Left ventricle myocardium inferior (tissue), 1 donor: ENCODE measurements around the gene TPO. TPM values are rescaled to one million over a fixed set of nuclear protein-coding genes. Genes with fewer than 3 reads are reported as not detected.
A peak's percentile ranks its signal among the peaks of the same experiment; 100 is the strongest.
"Not testable (repeated sequence)": the region's sequence is repeated elsewhere in the genome, so short reads cannot be mapped to it uniquely, and the experiment has no call there.

Experiments used
- DNase-seq: peaks from one replicate; pipeline ENCODE4 v3.0.0-alpha.2; 2020
- H3K27ac ChIP-seq: fragments of 200-600 bp; replicated peaks from 2 replicates; pipeline ENCODE4 v1.8.0; 2021
- H3K27me3 ChIP-seq: fragments of 200-600 bp; 2 replicates; pipeline ENCODE4 v1.8.0; 2021; ENCODE audit warnings: low read depth
- H3K36me3 ChIP-seq: fragments of 200-600 bp; 2 replicates; pipeline ENCODE4 v1.8.0; 2021
- H3K4me1 ChIP-seq: fragments of 200-600 bp; 2 replicates; pipeline ENCODE4 v1.8.0; 2021
- H3K4me3 ChIP-seq: fragments of 200-600 bp; 2 replicates; pipeline ENCODE4 v1.8.0; 2021; ENCODE audit warnings: mild to moderate bottlenecking, moderate library complexity
- H3K9me3 ChIP-seq: fragments of 200-600 bp; replicated peaks from 2 replicates; pipeline ENCODE4 v1.8.0; 2021
- intact Hi-C: fragments of 100-400 bp; cut with micrococcal nuclease; formaldehyde crosslinking; loops from one replicate; pipeline ENCODE4 v1.11.0; 2022
- total RNA-seq: library from RNA; stranded (reverse); fragmentation: NEBNext Ultra II Directional; extraction: Animal tissue kit (Norgen Biotek cat#: 25700); gene quantifications from one replicate; pipeline ENCODE4 v1.2.1, GENCODE V29; 2021
- TF ChIP-seq, protein P1 (sequence below): fragments of 200-600 bp; IDR thresholded peaks from 2 replicates; pipeline ENCODE4 v1.8.0; 2021; ENCODE audit warnings: antibody characterized with exemption, mild to moderate bottlenecking, borderline replicate concordance
- donor health status: DM: no; HTN: yes; CAD: no; lungs with severe emphysema.

TPO gene
- total RNA-seq, 1 donor from 2014 or later = 7.1 TPM

DNA sequence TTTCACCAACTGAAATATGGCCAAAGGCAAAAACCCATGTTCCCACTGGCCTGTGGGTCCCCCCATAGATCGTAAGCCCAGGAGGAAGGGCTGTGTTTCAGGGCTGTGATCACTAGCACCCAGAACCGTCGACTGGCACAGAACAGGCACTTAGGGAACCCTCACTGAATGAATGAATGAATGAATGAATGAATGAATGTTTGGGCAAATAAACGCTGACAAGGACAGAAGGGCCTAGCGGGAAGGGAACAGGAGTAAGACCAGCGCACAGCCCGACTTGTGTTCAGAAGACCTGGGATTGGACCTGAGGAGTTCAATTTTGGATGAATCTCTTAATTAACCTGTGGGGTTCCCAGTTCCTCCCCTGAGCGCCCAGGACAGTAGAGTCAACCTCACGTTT, 76.2 kb downstream of the TPO start:
- Histone ChIP-seq H3K4me1 (peaks cover 8% of the 10 kb centered on the region), H3K27me3 (peaks cover 22% of the 10 kb centered on the region), H3K36me3 (no peaks in the 10 kb centered on the region), H3K4me3 (no peak overlapping the region), H3K9me3 (no peaks in the 10 kb centered on the region), H3K27ac (no peak overlapping the region)
- TF ChIP-seq, protein P1, sequence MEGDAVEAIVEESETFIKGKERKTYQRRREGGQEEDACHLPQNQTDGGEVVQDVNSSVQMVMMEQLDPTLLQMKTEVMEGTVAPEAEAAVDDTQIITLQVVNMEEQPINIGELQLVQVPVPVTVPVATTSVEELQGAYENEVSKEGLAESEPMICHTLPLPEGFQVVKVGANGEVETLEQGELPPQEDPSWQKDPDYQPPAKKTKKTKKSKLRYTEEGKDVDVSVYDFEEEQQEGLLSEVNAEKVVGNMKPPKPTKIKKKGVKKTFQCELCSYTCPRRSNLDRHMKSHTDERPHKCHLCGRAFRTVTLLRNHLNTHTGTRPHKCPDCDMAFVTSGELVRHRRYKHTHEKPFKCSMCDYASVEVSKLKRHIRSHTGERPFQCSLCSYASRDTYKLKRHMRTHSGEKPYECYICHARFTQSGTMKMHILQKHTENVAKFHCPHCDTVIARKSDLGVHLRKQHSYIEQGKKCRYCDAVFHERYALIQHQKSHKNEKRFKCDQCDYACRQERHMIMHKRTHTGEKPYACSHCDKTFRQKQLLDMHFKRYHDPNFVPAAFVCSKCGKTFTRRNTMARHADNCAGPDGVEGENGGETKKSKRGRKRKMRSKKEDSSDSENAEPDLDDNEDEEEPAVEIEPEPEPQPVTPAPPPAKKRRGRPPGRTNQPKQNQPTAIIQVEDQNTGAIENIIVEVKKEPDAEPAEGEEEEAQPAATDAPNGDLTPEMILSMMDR = no peak
- intact Hi-C loops = no loop called here
- no peak for DNase-seq

DNA sequence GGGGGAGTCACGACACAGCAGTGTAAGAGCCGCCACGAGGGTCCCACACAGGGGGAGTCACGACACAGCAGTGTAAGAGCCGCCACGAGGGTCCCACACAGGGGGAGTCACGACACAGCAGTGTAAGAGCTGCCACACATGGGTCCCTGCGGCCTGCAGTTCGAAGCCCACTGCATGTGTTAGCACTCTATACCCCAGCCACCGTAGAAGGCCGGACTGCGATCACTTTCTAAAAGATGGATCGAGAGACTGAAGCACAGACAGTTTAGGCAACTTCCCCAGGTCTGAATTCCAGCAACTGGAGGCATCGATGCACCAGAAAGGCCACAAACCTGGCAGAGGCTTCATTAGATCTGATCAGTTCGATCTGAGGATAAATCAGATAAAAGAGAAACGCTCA, 77.1 kb downstream of the TPO start:
- intact Hi-C loops, H3K4me3 ChIP-seq, H3K9me3 ChIP-seq, H3K4me1 ChIP-seq, H3K36me3 ChIP-seq, DNase-seq, H3K27ac ChIP-seq: not testable (repeated sequence)
- H3K27me3 ChIP-seq = peaks cover 26% of the 10 kb centered on the region

DNA sequence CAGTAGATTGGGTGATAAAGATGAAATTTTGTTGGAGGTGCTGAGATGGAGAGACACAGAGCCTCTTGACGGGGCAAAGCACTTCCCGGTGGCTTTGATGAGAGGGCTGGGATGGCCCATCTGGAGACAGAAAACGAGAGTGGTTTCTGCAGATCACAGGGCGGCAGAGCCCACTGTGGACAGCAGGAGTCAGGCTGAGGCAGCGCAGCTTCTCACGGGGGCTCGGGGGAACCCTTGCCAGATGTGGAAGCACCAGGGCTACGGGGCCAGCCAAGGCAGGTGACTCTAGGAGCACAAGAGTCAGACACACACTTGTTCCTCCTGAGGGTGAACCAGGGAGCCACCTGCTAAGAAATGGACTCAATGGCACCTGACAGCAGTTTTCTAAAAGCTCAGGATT, 78.5 kb downstream of the TPO start:
- H3K9me3 ChIP-seq = no peaks in the 10 kb centered on the region
- no peak overlapping the region for H3K27ac ChIP-seq
- H3K27me3 ChIP-seq = peaks cover 36% of the 10 kb centered on the region
- H3K4me3 ChIP-seq = no peak overlapping the region
- intact Hi-C loops = no loop called here
- TF ChIP-seq, protein P1 = no peak
- peaks cover 8% of the 10 kb centered on the region for H3K4me1 ChIP-seq
- no peak for DNase-seq
- H3K36me3 ChIP-seq = no peaks in the 10 kb centered on the region

DNA sequence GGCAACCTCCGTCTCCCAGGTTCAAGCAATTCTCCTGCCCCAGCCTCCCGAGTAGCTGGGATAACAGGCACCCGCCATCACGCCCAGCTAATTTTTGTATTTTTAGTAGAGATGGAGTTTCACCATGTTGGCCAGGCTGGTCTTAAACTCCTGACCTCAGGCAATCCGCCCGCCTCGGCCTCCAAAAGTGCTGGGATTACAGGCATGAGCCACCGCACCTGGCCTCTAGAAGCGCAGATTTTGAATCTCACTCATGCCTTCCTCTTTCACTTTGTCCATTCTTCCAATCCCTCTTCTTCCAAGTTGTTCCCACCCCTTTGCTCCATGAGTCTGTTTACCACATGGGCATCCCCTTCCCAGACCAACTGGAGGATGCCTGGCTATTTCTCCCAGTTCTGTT, 79.0 kb downstream of the TPO start:
- H3K4me3 ChIP-seq, H3K9me3 ChIP-seq, H3K4me1 ChIP-seq, intact Hi-C loops, DNase-seq, H3K36me3 ChIP-seq: not testable (repeated sequence)
- H3K27ac ChIP-seq = peak overlapping the region; percentile 66
- peaks cover 36% of the 10 kb centered on the region for H3K27me3 ChIP-seq

DNA sequence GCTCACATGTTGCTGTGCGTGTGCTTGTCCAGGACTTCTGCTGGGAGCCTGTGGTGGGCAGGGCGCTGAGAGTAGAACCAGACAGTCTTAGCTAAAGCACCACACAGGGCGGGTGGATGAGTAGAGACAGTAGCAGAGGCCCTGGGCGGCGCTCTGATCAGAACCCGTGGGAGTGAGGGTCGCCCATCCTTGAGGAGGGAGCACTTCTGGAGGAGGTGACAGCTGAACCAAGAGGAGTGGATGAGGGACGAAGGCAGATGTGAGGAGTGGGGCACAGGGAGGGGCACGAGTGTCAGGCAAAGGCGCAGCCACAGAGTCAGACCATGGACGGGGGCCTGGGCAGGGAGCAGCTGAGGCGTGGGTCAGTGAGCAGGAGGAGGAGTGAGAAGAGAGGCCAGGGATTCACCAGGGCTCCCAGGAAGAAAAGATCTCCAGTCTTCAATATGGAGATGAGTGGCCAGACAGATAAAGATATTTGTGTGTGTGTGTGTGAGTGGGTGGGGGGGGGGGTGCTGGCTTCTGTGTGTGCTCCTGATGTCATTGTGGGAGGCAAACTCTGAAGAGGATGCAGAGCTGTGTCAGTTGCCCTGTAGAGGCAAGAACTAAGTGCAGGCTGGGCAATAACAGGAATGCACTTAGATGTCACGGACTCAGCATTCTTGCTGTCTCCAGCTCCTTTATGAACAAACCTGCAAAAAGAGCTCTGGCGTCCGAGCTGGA, 79.6 kb downstream of the TPO start:
- intact Hi-C loops = no loop called here
- no peak for DNase-seq
- no peak overlapping the region for H3K4me3 ChIP-seq
- no peaks in the 10 kb centered on the region for H3K36me3 ChIP-seq
- H3K9me3 ChIP-seq = no peaks in the 10 kb centered on the region
- H3K27ac ChIP-seq = peak overlapping the region; percentile 66
- H3K27me3 ChIP-seq = peaks cover 35% of the 10 kb centered on the region
- peaks cover 8% of the 10 kb centered on the region for H3K4me1 ChIP-seq
- TF ChIP-seq, protein P1 = no peak

DNA sequence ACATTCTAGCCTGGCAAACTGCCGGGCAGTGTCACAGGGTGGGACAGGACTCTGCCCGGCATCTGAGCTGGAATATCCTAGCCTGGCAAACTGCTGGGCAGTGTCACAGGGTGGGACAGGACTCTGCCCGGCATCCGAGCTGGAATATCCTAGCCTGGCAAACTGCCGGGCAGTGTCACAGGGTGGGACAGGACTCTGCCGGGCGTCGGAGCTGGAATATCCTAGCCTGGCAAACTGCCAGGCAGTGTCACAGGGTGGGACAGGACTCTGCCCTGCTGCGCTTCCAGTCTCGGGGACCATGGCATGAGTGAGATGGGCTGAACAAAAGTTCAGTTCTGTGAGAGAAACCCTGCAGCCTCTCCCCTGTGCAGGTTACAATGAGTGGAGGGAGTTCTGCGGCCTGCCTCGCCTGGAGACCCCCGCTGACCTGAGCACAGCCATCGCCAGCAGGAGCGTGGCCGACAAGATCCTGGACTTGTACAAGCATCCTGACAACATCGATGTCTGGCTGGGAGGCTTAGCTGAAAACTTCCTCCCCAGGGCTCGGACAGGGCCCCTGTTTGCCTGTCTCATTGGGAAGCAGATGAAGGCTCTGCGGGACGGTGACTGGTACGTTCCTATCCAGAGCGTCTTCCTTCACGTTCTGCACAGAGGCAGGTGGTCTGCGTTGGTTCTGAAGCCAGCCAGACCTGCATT, 80.3 kb downstream of the TPO start:
- Histone ChIP-seq H3K27me3 (peaks cover 41% of the 10 kb centered on the region), H3K36me3 (no peaks in the 10 kb centered on the region), H3K27ac (peak overlapping the region; percentile 66), H3K9me3 (no peaks in the 10 kb centered on the region), H3K4me1 (peaks cover 8% of the 10 kb centered on the region), H3K4me3 (no peak overlapping the region)
- TF ChIP-seq, protein P1 = no peak
- intact Hi-C loops = no loop called here
- DNase-seq = no peak
